ENCODE data around the gene MALAT1.

DNA sequence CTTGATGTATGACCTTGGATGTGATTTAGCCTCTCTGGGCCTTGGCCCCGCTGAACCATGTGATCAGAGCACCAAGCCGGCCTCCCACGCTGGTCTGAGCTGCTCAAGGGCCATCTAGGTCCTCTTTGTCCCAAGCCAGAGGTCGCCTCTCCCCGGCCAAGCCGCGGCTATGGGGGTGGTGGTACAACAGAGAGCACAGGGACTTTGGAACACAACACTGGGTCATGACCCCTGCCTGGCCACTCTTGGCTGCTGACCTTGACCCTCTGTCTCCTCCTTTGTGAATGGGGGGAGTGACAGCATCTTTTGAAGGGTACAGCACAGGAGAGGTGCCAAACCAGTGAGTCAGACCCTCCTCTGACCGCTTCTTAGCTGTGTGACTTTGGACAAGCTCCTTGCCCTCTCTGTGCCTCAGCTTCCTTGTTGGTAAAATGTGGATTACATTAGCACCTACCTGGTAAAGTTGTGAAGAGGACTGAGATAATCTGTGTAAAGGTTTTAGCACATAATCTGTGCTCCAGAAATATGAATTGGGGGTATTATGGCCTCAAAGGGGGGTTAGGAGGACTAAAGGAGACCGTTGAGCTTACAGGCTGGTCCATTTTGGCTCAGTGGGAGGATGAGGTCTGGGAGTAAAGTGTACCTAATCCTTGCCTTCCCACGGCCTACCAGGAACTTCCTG lies 30.8 kb downstream of the MALAT1 start:
- TF ChIP-seq, protein P1, sequence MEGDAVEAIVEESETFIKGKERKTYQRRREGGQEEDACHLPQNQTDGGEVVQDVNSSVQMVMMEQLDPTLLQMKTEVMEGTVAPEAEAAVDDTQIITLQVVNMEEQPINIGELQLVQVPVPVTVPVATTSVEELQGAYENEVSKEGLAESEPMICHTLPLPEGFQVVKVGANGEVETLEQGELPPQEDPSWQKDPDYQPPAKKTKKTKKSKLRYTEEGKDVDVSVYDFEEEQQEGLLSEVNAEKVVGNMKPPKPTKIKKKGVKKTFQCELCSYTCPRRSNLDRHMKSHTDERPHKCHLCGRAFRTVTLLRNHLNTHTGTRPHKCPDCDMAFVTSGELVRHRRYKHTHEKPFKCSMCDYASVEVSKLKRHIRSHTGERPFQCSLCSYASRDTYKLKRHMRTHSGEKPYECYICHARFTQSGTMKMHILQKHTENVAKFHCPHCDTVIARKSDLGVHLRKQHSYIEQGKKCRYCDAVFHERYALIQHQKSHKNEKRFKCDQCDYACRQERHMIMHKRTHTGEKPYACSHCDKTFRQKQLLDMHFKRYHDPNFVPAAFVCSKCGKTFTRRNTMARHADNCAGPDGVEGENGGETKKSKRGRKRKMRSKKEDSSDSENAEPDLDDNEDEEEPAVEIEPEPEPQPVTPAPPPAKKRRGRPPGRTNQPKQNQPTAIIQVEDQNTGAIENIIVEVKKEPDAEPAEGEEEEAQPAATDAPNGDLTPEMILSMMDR (IDR thresholded peaks at IDR 0.05), result no peak
- TF ChIP-seq POLR2A (IDR thresholded peaks at IDR 0.05), result no peak
